Endometrium (tissue), 2 donors: ENCODE measurements around the gene ZDHHC5.
"Not testable (repeated sequence)": the region's sequence is repeated elsewhere in the genome, so short reads cannot be mapped to it uniquely, and the experiment has no call there.

Experiments
- FAIRE-seq: peaks from 2 replicates; lab custom pipeline; 2012; peaks lifted over from hg19 to GRCh38; lab: Jason Lieb, UNC
- donor health status: control.
- donor health status: control.

The ZDHHC5 gene

DNA sequence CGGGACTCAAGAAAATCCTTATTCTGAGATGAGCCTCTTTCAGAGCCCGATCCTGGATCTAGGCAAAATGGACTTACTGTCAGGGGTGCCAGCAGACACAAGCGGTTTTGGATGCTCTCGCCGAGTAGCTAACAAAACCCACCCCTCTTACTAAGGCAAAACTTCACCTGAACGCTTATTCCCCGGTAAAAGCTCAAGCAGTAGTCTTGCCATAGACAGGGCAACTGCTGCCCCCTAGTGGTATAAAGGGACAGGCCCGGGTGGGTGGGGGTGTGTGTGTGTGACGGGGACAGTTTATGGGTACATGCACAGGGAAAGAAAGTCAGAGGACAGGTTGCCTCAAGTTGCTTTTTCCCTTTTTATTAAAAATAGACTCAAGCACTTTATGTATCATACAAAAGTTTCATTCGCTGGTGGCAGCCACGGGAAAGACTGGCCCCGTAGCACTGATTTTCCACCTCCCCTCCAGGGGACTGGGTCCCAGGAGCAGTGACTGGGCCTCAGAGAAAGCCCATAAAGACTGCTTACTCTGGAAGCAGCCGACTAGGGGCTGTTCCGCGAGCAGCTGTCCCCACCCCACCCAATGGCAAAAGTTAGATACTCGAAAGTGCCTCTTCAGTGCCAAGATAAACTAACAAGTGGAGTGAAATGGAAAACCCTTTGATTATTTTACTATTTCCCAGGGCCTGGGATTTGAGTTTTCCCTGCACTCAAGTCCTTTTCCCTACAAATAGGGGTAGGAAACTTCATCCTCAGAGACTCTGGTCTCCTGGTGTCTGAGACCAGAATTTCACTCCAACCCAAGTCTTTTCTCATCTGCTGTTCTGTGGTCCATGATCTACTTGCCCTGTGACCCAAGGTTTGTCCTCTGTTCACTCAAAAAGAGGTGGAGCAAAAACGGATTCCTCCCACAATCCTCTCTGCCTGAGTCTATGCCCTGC, 22.9 kb upstream of the ZDHHC5 start:
- FAIRE-seq, result no peak

DNA sequence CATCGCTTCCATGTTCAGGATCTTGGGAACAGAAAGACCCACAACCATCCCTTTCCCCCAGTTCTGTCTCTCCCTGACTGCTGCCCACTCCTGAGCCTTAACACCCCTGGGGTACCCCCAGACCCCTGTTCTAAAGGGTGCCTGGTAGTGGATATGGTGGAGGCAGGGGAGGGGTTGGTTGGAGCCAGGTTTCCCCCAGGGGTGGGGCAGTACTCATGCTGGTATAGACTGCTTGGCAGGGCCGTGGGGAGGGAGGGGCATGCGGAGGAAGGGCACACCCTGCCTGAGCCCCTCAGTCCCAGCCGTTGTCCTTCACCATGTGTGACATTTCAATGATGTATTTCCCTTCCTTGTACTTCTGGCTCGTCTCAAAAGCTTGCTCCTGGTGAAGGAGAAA, 22.2 kb upstream of the ZDHHC5 start:
- FAIRE-seq, result no peak

DNA sequence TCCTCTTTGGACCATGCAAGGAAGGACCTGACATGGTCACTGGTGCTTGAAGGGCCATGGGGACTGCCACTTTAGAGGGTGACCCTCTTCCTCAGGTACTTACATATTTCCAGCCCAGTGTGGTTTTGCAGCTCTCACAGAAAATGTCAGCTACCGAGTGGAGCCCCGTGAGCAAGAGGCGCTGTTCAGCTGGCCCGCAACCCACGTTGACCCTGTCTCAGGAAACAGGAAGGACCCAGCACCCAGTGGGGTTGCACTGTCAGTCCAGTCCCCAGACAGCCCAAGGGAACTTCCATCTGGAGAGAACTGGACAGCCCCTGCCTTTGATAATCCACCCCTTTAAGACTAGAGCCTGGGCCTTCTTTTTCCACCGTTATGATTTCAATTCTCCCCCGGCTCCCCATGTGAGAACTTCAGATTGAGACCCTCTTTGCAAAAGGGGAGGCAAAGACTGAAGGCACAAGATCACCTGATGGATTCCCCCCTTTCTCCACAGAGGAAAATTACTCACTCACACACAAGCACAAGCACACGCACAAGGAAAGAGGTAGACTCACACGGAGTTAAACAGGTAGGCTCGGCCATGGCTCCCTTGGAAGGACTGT, 21.6 kb upstream of the ZDHHC5 start:
- no peak for FAIRE-seq

DNA sequence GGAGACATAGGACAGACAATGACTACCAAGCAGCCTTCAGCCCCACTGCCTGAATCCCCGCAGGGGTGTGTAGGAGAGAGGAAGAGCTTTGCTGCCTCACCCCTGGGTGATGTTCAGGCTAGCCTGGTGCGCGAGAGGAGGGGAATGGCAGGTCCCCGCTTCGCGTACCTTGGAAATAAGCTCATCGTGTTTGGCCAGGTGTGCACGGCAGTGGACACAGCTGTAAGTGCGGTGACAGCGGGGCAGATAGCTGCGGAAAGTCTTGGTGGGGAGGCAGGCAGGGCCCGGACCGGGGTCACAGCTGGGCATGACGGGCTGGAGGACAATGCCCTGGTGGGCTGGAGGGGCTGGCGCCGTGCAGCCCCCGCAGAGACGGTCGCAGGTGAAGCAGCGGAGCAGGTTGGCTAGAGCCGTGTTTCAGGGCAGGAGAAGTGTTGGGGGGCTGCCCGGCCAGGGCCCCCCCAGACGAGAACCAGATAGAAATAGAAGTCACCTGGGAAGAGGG, 21.1 kb upstream of the ZDHHC5 start:
- no peak for FAIRE-seq

DNA sequence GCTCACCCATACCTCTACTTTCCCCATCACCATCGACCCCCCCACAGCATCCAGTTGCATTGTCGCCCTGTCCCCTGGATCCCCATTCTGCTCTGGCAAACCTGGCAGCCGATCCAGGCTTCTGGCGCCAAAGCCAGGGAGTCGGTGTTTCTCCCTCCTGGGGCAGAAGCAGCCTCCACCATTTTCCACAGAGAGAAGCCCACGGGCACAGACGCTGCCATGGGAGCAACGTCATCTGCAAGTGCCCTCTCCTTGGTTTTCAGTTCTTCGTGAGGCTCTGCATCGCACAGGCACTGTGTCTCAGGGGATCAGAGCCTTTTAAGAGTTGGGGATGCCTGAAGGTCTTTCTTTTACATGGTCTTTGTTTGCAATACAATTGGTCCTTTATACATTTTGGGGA, 20.5 kb upstream of the ZDHHC5 start:
- no peak for FAIRE-seq

DNA sequence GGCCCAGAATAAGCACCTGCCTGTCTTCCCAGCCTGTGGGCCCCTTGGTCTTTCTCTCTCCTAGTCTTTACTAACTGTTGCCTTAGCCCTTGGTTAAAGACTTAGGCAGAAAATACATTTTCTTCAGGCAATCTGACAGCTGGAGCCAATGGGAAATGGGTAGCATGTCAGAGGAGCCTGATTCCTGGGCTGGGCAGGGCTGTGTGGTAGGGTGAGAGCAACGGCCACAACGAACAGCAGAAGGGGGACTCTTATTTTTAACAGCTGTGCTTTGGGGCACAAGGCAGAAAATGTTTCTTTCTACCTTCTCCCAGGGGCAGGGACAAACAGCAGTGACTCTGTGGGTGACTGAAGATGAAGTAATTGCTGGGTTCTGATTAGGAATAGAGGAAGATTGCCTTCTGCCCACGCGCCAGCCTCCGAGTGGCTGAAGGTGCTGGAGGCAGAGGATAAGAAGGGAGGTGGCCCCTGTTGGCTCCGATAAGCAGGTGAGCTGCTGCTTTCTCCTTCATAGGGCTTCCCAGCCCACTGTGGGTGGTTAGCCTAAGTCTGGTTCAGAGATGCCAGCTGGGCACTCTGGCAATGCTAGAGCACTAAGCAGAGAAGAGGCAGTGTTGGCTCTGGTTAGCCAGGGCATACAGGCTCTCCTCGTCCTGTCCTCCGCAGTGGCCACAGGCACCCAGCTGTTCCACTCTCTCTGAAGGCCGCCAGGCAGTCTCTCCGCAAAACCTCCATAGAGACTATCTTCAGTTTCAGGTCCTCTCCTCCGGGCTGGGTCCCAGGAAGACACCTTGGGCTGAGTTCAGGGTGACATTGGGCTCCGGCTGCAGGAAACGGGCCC, 19.7 kb upstream of the ZDHHC5 start:
- no peak for FAIRE-seq

DNA sequence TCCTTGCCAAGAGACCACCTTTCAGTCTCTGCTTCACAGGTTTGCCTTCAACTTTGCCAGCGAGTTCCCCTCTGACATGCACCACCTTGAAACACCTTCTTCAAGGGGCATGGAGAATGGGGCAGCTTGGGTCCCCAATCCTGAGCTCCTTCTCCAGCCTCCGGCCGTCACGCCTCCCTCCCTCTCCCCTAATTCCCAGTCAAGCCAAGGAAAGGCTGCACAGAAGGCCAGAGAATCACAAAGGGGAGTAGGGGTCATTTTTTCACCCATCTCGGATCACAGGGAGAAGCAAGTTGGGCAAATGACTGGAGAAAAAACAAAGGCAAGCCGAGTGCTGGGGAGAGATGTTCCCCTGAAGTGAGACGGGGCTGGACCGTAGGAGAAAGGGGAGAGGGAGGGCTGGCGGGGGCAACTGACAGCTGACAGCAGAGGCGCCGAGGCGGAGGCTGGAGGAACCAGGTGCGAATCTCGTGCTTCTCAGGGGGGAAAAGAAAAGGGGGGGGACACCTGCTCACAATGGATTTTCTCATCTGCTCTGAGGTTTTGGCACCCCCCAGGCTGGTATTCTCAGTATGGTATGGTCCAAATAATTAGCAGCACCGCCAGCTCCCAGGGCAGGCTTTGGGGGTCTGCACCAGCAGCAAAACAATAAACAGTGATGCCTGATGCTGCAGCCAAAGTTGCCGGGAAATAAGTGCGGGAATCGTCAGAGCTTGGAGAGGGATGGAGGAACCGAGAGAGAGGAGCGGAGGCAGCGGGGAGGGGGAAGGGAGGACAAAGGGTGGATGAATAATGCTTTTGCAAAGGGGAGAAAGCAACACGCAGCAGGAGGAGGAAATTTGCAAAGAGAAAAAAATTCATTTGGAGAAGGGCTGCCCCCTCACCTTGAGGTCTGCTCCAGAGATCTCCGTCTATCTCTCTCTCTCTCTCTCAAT, 18.8 kb upstream of the ZDHHC5 start:
- FAIRE-seq, result no peak

DNA sequence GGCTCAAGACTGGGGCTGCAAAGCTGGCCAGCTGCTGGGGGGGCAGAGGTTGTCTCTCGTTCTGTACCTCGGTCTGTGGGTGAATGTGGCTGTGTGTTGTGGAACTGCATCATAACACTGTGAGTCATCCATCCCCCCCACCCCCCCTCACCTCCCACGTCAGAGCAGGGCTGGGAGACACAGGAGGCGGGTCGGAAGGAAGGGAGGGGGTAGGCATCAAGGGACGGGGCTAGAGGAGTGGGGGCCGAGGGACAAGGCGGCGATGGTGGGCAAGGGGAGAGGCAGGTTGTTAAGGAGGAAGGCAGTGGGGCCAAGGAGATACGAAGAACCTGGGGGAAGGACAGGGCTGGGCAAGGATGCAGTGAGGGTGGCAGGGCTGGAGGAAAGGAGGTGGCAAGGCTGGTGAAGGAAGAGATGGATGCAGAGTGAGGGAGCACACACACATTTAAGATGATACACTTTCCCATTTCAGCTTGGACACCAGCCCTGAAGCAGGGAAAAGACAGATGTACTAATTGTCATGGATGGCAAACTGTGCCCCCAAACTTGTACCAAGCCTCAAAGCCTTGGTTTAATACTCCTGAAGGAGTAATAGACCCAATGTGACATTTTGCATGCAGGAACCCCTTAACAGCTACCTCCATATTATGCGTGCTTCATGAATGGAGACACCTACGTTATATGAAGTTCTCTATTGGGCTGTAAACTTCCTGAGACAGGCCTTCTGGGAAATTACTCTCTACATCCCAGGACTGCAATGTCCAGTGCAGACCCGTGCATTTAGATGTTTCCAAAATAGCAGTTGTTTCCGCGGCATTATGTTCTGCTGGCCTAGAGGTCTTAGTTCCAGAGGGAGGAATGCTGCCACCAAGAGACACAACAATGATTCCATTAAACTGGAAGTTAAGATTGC, 17.8 kb upstream of the ZDHHC5 start, which contains the start of gene YPEL4:
Gene YPEL4 (minus strand): TSS at position 87 of the 913 bp plus-strand sequence. CDS start 2,805 bp downstream, outside the sequence.
- FAIRE-seq, result no peak

DNA sequence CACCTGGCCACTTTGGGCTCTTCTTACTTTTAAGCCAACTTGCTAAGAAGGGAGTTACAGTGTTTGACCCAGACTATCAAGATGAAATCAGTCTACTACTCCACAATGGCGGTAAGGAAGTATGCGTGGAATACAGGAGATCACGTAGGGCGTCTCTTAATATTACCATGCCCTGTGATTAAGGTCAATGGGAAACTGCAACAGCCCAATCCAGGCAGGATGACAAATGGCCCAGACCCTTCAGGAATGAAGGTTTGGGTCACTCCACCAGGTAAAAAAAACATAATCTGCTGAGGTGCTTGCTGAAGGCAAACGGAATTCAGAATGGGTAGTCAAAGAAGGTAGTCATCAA, 17.2 kb upstream of the ZDHHC5 start:
- FAIRE-seq, result no peak

DNA sequence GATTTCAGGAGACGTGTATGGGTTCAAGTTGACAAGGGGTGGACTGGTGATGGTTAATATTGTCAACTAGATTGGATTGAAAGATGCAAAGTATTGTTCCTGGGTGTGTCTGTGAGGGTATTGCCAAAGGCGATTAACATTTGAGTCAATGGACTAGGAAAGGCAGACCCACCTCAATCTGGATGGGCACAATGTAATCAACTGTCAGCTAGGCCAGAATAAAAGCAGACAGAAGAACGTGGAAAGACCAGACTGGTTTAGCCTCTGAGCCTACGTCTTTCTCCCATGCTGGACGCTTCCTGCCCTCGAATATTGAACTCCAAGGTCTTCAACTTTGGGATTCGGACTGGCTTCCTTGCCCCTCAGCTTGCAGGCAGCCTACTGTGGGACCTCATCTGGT, 16.5 kb upstream of the ZDHHC5 start:
- FAIRE-seq, result no peak

DNA sequence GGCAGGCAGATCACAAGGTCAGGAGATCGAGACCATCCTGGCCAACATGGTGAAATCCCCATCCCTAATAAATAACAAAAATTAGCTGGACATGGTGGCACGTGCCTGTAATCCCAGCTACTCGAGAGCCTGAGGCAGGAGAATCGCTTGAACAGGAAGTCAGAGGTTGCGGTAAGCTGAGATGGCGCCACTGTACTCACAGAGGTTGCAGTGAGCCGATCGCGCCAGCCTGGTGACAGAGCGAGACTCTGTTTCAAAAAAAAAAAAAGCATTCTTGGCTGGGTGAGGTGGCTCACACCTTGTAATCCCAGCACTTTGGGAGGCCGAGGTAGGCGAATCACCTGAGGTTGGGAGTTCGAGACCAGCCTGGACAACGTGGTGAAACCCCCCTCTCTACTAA, 15.7 kb upstream of the ZDHHC5 start:
- FAIRE-seq, result not testable (repeated sequence)

DNA sequence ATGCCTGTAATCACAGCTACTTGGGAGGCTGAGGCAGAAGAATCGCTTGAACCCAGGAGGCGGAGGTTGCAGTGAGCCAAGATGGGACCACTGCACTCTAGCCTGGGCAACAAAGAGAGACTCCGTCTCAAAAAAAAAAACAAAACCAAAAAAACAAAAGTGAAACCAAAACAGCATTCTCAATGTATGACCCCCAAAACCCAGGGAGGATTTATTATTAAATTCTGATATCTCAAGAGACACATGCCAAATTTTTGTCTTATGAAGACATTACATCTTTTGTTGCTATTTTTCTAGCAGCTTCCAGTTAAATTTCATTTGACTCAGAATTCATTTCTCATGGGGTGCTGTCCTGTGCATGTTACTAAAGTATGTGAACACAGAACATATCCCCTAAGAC, 15.3 kb upstream of the ZDHHC5 start:
- FAIRE-seq, result no peak

DNA sequence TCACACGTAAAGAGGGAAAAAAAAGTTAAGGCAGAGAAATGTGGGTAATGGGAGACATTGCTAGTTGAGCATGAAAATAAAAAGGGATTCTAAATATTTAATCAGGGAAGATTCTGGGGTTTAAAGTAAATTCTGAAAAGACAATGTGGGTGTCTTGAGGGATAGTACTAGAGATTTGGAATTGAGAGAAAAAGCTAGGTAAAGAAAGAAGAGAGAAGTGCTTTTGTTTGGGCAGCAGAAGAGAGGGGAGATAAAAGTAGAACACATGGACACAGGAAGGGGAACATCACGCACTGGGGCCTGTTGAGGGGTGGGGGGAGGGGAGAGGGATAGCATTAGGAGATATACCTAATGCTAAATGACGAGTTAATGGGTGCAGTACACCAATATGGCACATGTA, 14.8 kb upstream of the ZDHHC5 start:
- no peak for FAIRE-seq

DNA sequence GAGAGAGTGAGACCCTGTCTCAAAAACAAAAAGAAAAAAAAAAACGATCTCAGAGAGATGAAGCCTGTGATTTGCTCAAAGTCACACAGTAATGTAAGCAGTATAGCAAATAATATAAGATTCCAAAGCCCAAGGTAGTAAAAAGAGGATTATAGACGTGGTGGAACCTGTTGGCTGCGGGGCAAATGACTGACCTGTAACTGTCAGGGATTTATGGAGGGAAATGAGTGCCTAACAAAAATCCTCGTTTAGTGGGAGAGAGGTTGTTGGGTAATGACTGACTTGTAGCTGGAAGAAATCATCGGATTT, 11.1 kb upstream of the ZDHHC5 start:
- FAIRE-seq, result no peak

DNA sequence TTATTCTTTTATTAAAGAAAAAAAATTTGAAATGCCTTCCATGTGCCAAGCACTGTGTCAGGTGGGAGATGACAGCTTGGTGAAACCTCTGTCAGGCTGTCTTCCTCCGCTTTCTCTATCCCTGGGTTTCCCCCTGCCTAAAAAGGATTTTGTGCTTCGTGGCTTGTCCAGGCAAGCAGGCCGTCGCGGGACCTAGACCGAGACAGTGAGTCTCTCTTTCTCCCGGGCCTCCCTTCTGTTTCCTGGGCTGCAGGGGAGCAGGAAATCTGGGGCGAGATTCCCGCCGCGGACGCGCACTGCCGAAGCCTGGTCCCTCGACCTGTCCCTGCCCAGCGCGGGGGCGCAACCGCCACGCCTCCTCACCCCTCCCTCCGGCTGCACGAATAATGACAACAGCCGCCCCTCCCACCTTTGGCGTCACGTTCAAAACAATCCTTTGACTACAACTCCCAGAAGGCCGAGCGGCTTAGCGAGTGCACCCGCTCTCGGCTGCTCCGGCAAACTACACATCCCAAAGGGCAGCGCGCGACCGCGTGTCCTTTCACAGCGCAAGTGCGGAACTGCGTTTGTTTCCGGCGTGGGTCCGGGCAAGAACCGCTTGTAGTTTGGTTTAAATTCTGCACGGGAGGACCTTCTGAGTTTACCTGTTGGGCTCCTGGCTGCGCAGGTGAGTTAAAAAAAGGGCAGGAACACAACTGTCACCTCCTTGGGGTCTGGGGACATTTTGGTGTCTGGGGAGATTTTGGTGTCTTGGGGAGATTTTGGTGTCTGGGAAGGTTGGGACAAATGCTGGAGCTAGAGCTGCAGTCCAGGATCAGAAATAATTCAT, 10.5 kb upstream of the ZDHHC5 start, which contains the start of gene CLP1:
Gene CLP1 (plus strand): TSS at position 569 of the 829 bp plus-strand sequence. CDS start 1,715 bp downstream, outside the sequence.
- FAIRE-seq, result peak; percentile 95

DNA sequence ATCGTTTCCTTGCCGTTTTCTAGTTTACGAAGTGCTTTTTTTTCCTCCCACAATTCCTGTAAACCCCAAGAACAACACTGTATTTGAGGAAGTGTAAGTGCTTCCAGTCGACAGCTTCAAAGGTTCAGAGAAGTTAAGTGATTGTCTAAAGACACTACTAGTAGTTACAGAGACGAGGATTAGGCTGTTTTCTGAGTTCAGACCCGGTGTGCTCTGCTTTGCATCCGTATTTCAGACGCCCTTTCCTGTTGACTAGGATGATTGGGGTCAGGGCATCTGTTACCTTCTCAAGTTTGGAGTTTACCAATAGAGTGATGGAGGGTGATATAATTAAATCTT, 9.9 kb upstream of the ZDHHC5 start:
- no peak for FAIRE-seq

DNA sequence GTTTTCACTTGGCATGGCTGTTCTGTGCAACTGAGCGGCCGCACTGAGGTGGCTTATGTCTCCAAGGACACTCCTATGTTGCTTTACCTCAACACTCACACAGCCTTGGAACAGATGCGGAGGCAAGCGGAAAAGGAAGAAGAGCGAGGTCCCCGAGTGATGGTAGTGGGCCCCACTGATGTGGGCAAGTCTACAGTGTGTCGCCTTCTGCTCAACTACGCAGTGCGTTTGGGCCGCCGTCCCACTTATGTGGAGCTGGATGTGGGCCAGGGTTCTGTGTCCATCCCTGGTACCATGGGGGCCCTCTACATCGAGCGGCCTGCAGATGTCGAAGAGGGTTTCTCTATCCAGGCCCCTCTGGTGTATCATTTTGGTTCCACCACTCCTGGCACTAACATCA, 8.2 kb upstream of the ZDHHC5 start:
- no peak for FAIRE-seq

DNA sequence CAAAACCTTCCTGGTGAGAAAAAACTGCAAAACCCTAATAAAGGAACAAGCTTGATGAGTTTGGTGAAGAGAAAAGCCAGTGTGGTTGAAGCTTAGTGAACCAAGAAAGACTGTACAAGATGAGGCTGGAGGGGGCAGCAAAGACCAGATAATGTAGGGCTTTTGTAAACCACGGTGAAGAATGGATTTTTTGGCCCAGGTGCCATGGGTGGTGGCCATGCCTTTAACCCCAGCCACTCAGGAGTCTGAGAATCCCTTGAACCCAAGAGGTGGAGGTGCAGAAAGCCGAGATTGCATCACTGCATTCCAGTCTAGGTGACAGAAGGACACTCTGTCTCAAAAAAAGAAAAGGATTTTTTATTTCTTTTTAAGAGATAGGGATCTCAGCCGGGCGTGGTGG, 5.0 kb upstream of the ZDHHC5 start:
- FAIRE-seq, result no peak

DNA sequence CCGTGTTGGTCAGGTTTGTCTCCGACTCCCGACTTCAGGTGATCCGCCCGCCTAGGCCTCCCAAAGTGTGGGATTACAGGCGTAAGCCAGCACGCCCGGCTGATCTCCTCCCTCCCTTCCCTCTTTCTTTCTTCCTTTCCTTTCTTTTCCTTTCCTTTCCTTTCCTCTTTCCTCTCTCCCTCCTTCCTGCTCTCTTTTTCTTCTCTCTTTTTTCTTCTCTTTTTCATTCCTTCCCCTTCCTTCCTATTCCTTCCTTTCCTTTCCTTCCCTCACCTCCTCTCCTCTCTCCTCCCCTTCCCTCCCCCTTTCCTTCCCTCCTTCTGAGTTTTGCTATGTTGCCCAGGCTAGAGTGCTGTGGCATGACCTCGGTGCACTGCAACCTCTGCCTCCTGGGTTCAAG, 3.9 kb upstream of the ZDHHC5 start:
- FAIRE-seq, result no peak
